Measurements from ENCODE around the gene CAMK2N2.

The CAMK2N2 gene

GRCh38 chr3:184236033-184236410 lies 25.3 kb downstream of the CAMK2N2 start:
- H3K36me3 ChIP-seq = no peaks in the 10 kb centered on the region
- intact Hi-C loops (cut with DNase I; ENCODE audit: low total_unique reads) = no loop called here
- no peak for TF ChIP-seq CTCF (IDR thresholded peaks at IDR 0.05)
- H3K4me1 ChIP-seq = peaks cover 0 to 1% (median 0%) of the 10 kb centered on the region in 4 donors
- H3K27ac ChIP-seq = no peak overlapping the region
- H3K9me3 ChIP-seq = no peaks in the 10 kb centered on the region
- DNase-seq = no peak
- peaks cover 0 to 51% of the 10 kb centered on the region in 2 donors for H3K27me3 ChIP-seq
- H3K4me3 ChIP-seq = no peak overlapping the region

GRCh38 chr3:184235381-184236032 lies 25.8 kb downstream of the CAMK2N2 start:
- TF ChIP-seq CTCF (IDR thresholded peaks at IDR 0.05) = no peak
- H3K4me3 ChIP-seq = no peak overlapping the region
- H3K27ac ChIP-seq = no peak overlapping the region
- H3K36me3 ChIP-seq = no peaks in the 10 kb centered on the region
- H3K4me1 ChIP-seq = peaks cover 0 to 6% (median 5%) of the 10 kb centered on the region in 4 donors
- peaks cover 0 to 55% of the 10 kb centered on the region in 2 donors for H3K27me3 ChIP-seq
- DNase-seq = no peak
- intact Hi-C loops (cut with DNase I; ENCODE audit: low total_unique reads) = no loop called here
- H3K9me3 ChIP-seq = no peaks in the 10 kb centered on the region

DNA sequence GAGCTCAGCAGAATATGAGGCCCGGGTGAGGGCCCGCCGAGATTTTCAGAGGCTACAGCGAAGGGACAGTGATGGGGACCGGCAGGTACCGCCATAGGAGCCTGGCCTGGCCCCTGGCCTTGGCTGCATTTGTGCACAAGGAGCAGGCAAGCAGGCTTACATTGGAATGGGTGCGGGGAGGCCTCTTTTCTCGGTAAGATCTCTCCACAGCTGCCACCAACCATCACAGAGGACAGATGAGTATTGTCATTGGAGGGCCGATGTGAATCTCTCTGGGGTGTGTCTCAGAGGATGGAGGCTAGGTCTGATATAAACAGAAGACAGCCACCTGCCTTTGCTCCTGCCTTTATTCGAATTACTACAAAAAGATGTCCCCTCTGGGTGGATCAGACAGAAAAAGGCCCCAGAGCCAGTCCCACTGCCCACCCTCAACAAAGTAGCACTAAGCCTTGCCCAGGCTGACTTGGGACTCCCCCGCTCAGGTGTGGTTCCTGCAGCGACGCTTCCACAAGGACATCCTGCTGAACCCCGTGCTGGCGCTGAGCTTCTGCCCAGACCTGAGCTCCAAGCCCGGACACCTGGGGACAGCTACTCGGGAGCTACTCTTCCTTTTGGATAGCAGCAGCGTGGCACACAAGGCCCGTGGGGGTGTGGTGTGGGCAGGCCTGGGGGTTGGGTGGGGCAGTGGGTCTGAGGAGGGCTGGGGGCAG lies 26.5 kb downstream of the CAMK2N2 start:
- Histone ChIP-seq H3K27me3 (peaks cover 3 to 62% of the 10 kb centered on the region in 2 donors), H3K4me3 (no peak overlapping the region), H3K9me3 (no peaks in the 10 kb centered on the region), H3K36me3 (no peaks in the 10 kb centered on the region), H3K27ac (no peak overlapping the region), H3K4me1 (peaks cover 0 to 13% (median 11%) of the 10 kb centered on the region in 4 donors)
- intact Hi-C loops (cut with DNase I; ENCODE audit: low total_unique reads) = no loop called here
- TF ChIP-seq CTCF (IDR thresholded peaks at IDR 0.05) = no peak
- DNase-seq = no peak

DNA sequence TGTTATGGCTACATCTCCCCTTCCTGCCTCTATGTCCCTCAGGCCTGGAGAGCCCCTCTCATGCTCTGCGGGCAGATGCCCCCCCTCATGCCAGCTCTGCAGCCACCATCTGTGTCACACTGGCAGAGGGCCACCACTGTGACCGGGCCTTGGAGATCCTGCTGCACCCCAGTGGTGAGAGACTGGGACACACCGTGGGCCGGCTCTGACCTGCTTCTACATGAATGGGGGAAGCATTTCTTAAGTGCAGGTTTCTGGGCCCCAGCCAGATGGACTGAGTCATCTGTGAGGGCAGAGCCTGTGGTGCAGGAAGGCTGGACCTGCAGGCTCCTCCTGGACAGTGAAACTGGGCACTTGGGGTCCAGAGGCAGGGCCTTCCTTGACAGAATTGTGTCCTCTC lies 27.1 kb downstream of the CAMK2N2 start:
- Histone ChIP-seq H3K36me3 (no peaks in the 10 kb centered on the region), H3K27me3 (peaks cover 8 to 64% of the 10 kb centered on the region in 2 donors), H3K27ac (no peak overlapping the region), H3K4me3 (no peak overlapping the region), H3K9me3 (no peaks in the 10 kb centered on the region), H3K4me1 (peaks cover 0 to 19% (median 17%) of the 10 kb centered on the region in 4 donors)
- intact Hi-C loops (cut with DNase I; ENCODE audit: low total_unique reads) = no loop called here
- no peak for TF ChIP-seq CTCF (IDR thresholded peaks at IDR 0.05)
- DNase-seq = no peak

- no peak for DNase-seq
- Histone ChIP-seq H3K9me3 (no peaks in the 10 kb centered on the region), H3K36me3 (no peaks in the 10 kb centered on the region), H3K27me3 (peaks cover 8 to 74% of the 10 kb centered on the region in 2 donors), H3K27ac (no peak overlapping the region), H3K4me1 (peaks cover 0 to 26% (median 23%) of the 10 kb centered on the region in 4 donors), H3K4me3 (no peak overlapping the region)
- intact Hi-C loops (cut with DNase I; ENCODE audit: low total_unique reads) = no loop called here
- TF ChIP-seq CTCF (IDR thresholded peaks at IDR 0.05) = no peak
These were observed 28.1 kb downstream of the CAMK2N2 start for GRCh38 chr3:184233127-184233843.
